CD4-positive, alpha-beta T cell treated with Interferon alpha-2 for 1 hour (primary cell): ENCODE data around the gene C1R.

Source experiments
- DNase-seq, 2 donors: peaks; one replicate each; pipeline ENCODE4 v3.0.0-alpha.2; 2020 to 2022

Gene C1R

GRCh38 chr12:7096006-7096932, 4.0 kb upstream of the C1R start:
- DNase-seq, result no peak

GRCh38 chr12:7093892-7094291, 1.6 kb upstream of the C1R start:
- no peak for DNase-seq

GRCh38 chr12:7093486-7093885, 1.2 kb upstream of the C1R start:
- no peak for DNase-seq

DNA sequence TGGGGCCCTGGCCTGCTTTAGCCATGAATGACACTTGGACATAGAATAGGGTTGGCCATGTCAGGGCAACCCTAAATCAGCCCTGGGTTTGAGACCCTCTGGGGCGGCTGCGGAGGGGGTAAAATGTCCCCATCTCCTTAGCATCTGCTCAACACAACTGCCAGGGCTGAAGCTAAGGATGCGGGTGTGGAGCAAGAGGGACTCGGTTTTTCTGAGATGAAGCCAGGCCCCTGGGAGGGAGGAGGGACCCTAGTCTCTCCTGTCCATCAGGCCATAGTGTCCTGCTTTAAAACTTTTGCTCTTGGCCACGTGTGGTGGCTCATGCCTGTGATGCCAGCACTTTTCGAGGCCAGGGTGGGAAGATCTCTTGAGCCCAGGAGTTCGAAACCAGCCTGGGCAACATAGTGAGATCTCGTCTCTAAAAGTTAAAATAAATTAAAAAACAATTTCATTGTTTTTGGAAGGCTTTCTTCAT, 778 bp upstream of the C1R start:
- DNase-seq, result no peak

GRCh38 chr12:7091660-7092228, 501 bp downstream of the C1R start:
- DNase-seq, result no peak

GRCh38 chr12:7091171-7091570, 1.1 kb downstream of the C1R start:
- DNase-seq, result no peak

GRCh38 chr12:7090222-7090998, 1.8 kb downstream of the C1R start:
- no peak for DNase-seq

- DNase-seq, result no peak
Observed at GRCh38 chr12:7089196-7089871, 2.9 kb downstream of the C1R start.

DNA sequence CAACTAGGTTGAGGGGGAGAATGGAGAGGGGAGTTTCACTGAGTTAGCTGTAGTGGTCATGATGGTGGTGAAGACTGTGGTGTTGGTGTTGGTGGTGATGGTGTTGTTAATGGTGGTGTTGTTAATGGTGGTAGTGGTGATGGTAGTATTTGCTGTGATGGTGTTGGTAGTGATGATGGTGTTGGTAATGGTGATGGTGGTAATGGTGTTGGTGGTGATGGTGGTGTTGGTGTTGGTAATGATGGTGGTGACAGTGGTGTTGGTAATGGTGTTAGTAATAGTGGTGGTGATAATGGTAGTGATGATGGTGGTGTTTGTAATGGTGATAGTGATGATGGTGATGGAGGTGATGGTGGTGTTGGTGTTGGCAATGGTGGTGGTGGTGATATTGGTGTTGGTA, 9.1 kb downstream of the C1R start:
- DNase-seq, result no peak

- no peak for DNase-seq
Observed at GRCh38 chr12:7081037-7081436, 11.2 kb downstream of the C1R start.

- DNase-seq, result no peak
Observed at GRCh38 chr12:7079826-7080125, 12.5 kb downstream of the C1R start.

- DNase-seq, result no peak
Observed at GRCh38 chr12:7078163-7078562, 14.1 kb downstream of the C1R start.

DNA sequence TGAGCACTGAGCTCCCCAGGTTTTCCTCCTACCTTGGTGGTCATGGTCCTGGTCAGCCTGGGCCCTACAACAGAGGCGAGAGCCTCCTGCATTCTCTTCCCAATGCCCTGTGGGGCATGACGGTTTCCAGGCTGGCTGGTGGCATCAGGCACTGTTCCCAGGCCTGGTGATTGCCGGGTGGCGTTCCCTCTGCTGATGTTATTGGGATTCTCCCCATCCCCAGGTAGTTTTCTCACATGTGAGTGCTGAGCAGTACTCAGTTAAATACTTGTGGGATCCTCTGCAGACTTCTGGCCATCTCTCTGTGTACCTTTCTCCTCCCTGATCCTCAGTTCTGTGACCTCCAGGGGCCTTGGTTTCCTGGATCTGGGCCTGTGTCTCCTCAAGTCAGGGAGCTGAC, 15.8 kb downstream of the C1R start:
- no peak for DNase-seq

GRCh38 chr12:7075939-7076338, 16.3 kb downstream of the C1R start:
- DNase-seq, result no peak

DNA sequence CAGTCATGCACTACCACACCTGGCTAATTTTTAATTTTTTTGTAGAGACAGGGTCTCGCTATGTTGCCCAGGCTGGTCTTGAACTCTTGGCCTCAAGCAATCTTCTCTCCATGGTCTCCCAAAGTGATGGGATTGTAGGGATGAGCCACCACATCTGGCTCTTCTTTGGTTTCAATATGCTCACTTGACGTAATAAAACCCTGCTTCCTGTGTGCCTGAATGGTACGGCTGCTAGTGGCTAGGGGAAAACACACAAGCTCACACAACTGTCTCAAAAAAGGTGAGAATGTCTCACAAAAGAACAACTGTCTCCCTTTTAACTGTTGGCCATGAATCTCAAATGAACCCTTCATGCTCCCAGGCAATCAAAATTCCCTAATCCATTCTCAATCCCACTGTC, 16.7 kb downstream of the C1R start:
- no peak for DNase-seq

- no peak for DNase-seq
Observed at GRCh38 chr12:7073946-7074345, 18.3 kb downstream of the C1R start.

DNA sequence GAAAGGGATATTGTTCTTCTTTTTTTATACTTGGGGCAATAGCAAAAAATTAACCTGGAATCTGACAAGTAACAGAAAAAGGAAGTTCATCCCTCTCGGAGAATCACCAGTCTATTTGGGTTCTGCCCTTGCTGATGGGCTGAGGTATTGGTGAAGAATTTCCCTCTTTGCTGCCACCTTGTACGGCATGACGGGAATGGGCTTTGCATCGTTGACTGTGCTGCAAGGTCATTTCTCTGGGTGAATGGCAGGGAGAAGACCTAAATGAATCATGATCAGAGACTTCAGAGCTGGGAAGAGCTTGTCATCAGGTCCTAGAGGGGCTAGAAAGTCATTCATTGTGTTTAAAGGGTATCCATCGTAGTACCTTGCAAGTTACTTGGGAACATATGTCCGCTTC, 19.7 kb downstream of the C1R start:
- no peak for DNase-seq

- no peak for DNase-seq
Observed at GRCh38 chr12:7072035-7072434, 20.2 kb downstream of the C1R start.

DNA sequence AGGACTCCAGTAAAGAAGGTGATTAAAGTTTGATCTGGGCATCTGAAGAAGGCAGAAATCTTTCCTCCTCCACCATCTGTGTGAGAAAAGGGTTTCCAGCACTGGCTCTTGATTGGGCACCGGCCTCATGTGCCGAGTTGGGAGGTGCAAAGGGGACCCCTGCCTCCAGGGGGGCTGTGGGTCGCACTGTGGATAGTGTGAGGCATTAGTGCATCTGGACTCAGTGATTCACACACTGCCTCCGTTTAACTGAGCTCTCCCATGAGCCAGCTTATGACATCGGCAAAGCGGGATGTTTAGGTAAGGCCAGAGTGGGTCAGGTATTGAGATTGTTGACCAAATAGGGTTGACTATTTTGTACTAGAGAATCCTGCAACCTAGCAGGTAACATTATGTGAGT, 22.9 kb downstream of the C1R start:
- no peak for DNase-seq

GRCh38 chr12:7068994-7069346, 23.3 kb downstream of the C1R start:
- DNase-seq, result no peak

GRCh38 chr12:7068240-7068993, 23.8 kb downstream of the C1R start:
- no peak for DNase-seq

DNA sequence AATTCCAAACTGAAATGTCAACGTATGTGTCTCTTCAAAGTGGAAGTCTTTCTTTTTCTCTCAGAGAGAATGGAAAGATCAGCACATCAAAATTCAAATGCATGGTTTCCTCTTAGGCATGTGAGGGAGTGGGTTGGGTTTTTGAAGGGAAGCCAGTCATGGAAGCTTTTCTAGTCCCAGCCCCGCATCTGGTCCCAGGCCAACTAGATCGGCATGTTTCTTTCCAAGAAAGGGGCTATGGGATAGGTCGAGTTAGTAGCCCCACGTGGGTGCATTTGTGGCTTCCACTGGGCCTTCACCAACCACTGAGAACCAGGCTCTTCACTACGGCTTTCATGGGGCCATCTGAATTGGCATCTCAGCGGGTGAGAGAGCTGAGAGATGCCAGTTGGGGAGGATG, 25.1 kb downstream of the C1R start:
- no peak for DNase-seq

DNA sequence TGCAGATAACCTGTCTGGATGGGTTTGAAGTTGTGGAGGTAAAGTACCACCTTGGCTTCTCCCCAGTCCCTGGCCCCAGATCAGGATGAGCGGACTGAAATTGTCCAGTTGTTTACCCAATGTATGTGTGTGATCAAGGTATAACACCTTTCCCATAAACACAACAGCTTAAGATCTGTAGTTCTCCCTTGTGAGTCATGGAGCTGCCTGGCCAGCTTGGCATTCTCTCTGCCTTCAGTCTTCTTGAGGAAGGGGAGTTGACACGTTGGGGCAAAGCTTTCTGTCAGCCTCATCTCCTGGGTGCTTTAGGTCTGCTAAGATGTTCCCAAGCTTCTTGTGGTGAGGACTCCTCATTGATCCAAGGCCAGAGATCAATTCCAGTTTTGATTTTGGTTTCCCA, 25.6 kb downstream of the C1R start:
- no peak for DNase-seq
